Suprapubic skin (tissue), 4 donors: Measurements from ENCODE around the gene PRR32. TPM values are rescaled to one million over a fixed set of nuclear protein-coding genes. Genes with fewer than 3 reads are reported as not detected.

Experiments
- DNase-seq, 2 donors: peaks; one replicate each; pipeline ENCODE4 v3.0.0-alpha.2; 2019; ENCODE audit warnings: low spot score in 2 of 2
- H3K27ac ChIP-seq: fragments of 200-600 bp; sonication (generic); one replicate; pipeline ENCODE4 v1.5.1; 2019
- H3K27me3 ChIP-seq: fragments of 200-600 bp; sonication (generic); one replicate; pipeline ENCODE4 v1.5.1; 2019
- H3K36me3 ChIP-seq: fragments of 200-600 bp; sonication (generic); one replicate; pipeline ENCODE4 v1.5.1; 2019
- H3K4me1 ChIP-seq: fragments of 200-600 bp; sonication (generic); one replicate; pipeline ENCODE4 v1.5.1; 2019
- H3K4me3 ChIP-seq: fragments of 200-600 bp; sonication (generic); one replicate; pipeline ENCODE4 v1.5.1; 2019; ENCODE audit warnings: mild to moderate bottlenecking
- H3K9me3 ChIP-seq: fragments of 200-600 bp; sonication (generic); one replicate; pipeline ENCODE4 v1.5.1; 2019
- CTCF ChIP-seq, 2 donors: fragments of 200-600 bp in 1 of 2; fragments of 450-650 bp in 1 of 2; sonication (generic) in 1 of 2; IDR thresholded peaks; one replicate each; pipeline ENCODE4 v1.5.1; 2016 to 2019; ENCODE audit warnings: antibody characterized with exemption in 2 of 2, mild to moderate bottlenecking in 1 of 2, moderate library complexity in 1 of 2
- EP300 ChIP-seq: sonication (generic); formaldehyde crosslinking; IDR thresholded peaks from one replicate; pipeline ENCODE4 v1.6.1; 2017; ENCODE audit warnings: antibody characterized with exemption
- POLR2A ChIP-seq, 2 donors: fragments of 450-650 bp; IDR thresholded peaks; one replicate each; pipeline ENCODE4 v1.6.1; 2017; ENCODE audit warnings: antibody characterized with exemption in 2 of 2, mild to moderate bottlenecking in 2 of 2, moderate library complexity in 2 of 2
- POLR2AphosphoS5 ChIP-seq, 3 donors: sonication (generic); formaldehyde crosslinking; IDR thresholded peaks; one replicate each; pipeline ENCODE4 v1.6.1; 2017; ENCODE audit warnings: antibody characterized with exemption in 3 of 3
- WGBS: methylation state at CpG from one replicate; pipeline ENCODE4 v1.1.5; 2018; 5-methylcytosine and 5-hydroxymethylcytosine counted together
- total RNA-seq, 4 donors: library from RNA; depleted of rRNA; stranded (reverse); fragments of >200 nt; gene quantifications; one replicate each; pipeline ENCODE4 v1.1.0, GENCODE V29; 2016

The PRR32 gene
- total RNA-seq, 4 donors from 2014 or later: not detected

DNA sequence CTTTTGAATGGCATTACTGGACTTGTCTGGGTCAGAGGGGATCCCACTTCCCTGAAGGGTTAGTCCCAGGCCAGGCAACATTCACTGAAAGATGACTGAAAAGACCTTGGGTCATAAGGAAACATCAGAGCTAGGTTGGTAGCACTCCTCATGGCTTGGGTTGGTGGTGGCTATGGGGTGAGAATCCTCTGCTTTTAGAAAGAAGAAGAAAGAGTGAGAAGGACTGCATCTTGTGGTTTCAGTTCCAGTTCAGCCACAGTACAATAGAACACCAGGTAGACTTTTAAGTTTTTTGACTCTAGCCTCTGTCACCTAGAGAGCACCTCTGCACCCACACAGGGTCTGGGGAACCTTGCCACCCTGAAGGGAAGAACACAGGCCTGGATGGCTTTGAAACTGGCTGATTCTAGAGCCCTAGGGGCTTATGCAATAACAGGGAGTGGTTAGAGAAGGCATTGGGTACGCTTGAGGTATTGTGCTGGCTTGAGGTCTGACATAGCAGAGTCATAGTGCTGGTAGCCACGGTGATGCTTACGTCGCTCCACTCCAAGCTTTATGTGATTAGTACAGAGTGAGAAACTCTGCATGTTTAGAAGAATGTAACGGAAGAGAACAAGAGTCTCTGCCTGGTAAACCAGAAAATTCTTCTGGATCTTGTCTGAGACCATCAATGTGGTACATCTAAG is 36.5 kb downstream of the PRR32 start:
- no peaks in the 10 kb centered on the region for H3K9me3 ChIP-seq
- no peak overlapping the region for H3K4me3 ChIP-seq
- TF ChIP-seq POLR2AphosphoS5 (IDR thresholded peaks at IDR 0.05) (no peak), CTCF (IDR thresholded peaks at IDR 0.05) (no peak), EP300 (no peak), POLR2A (IDR thresholded peaks at IDR 0.05) (no peak)
- 72% methylated on average over 5 of the region's 5 CpGs for WGBS
- no peaks in the 10 kb centered on the region for H3K4me1 ChIP-seq
- H3K36me3 ChIP-seq: no peaks in the 10 kb centered on the region
- no peaks in the 10 kb centered on the region for H3K27me3 ChIP-seq
- H3K27ac ChIP-seq: no peak overlapping the region
- no peak for DNase-seq
